Mucosa of stomach (tissue), 1 donor: ENCODE measurements around the gene RRM2.

Experiments used
- H3K27me3 ChIP-seq: one replicate; pipeline ENCODE4 v1.7.0; 2013; ENCODE audit warnings: mild to moderate bottlenecking, low read length; ENCODE audit not compliant: control insufficient read depth, insufficient read depth
- H3K36me3 ChIP-seq: one replicate; pipeline ENCODE4 v1.7.0; 2013; ENCODE audit warnings: low read length; ENCODE audit not compliant: control insufficient read depth, insufficient read depth
- H3K4me1 ChIP-seq: one replicate; pipeline ENCODE4 v1.7.0; 2013; ENCODE audit warnings: mild to moderate bottlenecking, low read length; ENCODE audit not compliant: control insufficient read depth, insufficient read depth
- H3K4me3 ChIP-seq: one replicate; pipeline ENCODE4 v1.7.0; 2013; ENCODE audit warnings: low read length
- H3K9ac ChIP-seq: one replicate; pipeline ENCODE4 v1.7.0; 2013; ENCODE audit warnings: mild to moderate bottlenecking, low read length, moderate library complexity
- H3K9me3 ChIP-seq: one replicate; pipeline ENCODE4 v1.7.0; 2013; ENCODE audit warnings: mild to moderate bottlenecking, low read length, moderate library complexity; ENCODE audit not compliant: control insufficient read depth
- donor health status: Pancreatic carcinoma.

Gene RRM2

GRCh38 chr2:10157293-10157692 lies 34.8 kb downstream of the RRM2 start:
- no peaks in the 10 kb centered on the region for H3K4me1 ChIP-seq
- H3K9ac ChIP-seq: no peak overlapping the region
- H3K27me3 ChIP-seq: no peaks in the 10 kb centered on the region
- H3K36me3 ChIP-seq: no peaks in the 10 kb centered on the region
- H3K9me3 ChIP-seq: no peaks in the 10 kb centered on the region
- H3K4me3 ChIP-seq: no peak overlapping the region

- Histone ChIP-seq H3K9me3 (no peaks in the 10 kb centered on the region), H3K27me3 (no peaks in the 10 kb centered on the region), H3K36me3 (no peaks in the 10 kb centered on the region), H3K4me3 (no peak overlapping the region), H3K4me1 (no peaks in the 10 kb centered on the region), H3K9ac (no peak overlapping the region)
Measured at GRCh38 chr2:10158681-10159080, 36.1 kb downstream of the RRM2 start.

GRCh38 chr2:10159086-10159485 lies 36.5 kb downstream of the RRM2 start:
- Histone ChIP-seq H3K4me3 (no peak overlapping the region), H3K4me1 (no peaks in the 10 kb centered on the region), H3K9ac (no peak overlapping the region), H3K27me3 (no peaks in the 10 kb centered on the region), H3K36me3 (no peaks in the 10 kb centered on the region), H3K9me3 (no peaks in the 10 kb centered on the region)

GRCh38 chr2:10159581-10160131 lies 37.1 kb downstream of the RRM2 start:
- no peak overlapping the region for H3K9ac ChIP-seq
- H3K27me3 ChIP-seq: no peaks in the 10 kb centered on the region
- no peaks in the 10 kb centered on the region for H3K36me3 ChIP-seq
- H3K4me1 ChIP-seq: no peaks in the 10 kb centered on the region
- no peaks in the 10 kb centered on the region for H3K9me3 ChIP-seq
- H3K4me3 ChIP-seq: no peak overlapping the region

DNA sequence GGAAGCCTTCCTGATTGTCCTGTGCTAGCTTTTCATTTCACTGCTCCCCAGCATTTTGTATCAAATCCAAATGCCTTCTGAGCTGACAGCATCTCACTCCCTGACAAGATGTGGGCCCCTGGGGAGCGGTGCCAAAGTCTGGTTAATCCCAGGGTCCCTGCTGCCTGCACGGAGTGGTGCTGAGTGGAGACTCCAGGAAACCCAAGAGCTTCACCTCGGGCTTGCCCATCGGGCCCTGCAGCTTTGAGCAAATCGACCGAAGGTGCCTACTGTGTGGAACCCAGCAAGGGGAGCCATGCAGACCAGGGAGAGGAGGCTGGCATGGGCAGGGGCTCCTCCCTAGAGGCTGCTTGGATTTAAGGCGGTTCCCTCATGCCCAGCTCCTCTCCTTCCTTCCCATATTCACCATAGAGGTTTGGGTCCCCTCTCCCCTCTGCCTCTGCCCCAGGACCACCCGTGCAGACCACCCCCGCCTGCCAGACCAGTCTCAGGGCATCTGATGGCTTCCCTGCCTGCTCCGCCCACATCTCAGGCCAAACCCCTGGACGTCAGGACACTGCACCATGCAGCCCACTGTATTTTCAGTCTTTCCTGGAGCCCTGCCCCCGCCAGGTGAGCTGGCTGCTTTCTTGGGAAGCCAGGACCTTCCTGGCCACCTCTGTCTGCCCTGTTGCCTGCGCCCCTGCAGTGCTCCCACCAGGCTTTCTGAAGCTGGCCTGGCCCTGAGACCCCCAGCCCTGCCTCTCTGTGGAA lies 37.8 kb downstream of the RRM2 start:
- no peak overlapping the region for H3K9ac ChIP-seq
- H3K9me3 ChIP-seq: no peaks in the 10 kb centered on the region
- H3K4me3 ChIP-seq: no peak overlapping the region

GRCh38 chr2:10161206-10161931 lies 38.8 kb downstream of the RRM2 start:
- Histone ChIP-seq H3K9ac (no peak overlapping the region), H3K9me3 (no peaks in the 10 kb centered on the region), H3K36me3 (no peaks in the 10 kb centered on the region), H3K4me3 (no peak overlapping the region), H3K27me3 (no peaks in the 10 kb centered on the region), H3K4me1 (no peaks in the 10 kb centered on the region)

More for the DNA sequence above, 37.8 kb downstream of the RRM2 start:
- Histone ChIP-seq H3K36me3 (no peaks in the 10 kb centered on the region), H3K4me1 (no peaks in the 10 kb centered on the region), H3K27me3 (no peaks in the 10 kb centered on the region)

GRCh38 chr2:10161961-10162441 lies 39.5 kb downstream of the RRM2 start:
- Histone ChIP-seq H3K4me1 (no peaks in the 10 kb centered on the region), H3K9me3 (no peaks in the 10 kb centered on the region), H3K4me3 (no peak overlapping the region), H3K27me3 (no peaks in the 10 kb centered on the region), H3K36me3 (no peaks in the 10 kb centered on the region), H3K9ac (no peak overlapping the region)

- H3K27me3 ChIP-seq: no peaks in the 10 kb centered on the region
- no peak overlapping the region for H3K9ac ChIP-seq
- H3K4me1 ChIP-seq: no peaks in the 10 kb centered on the region
- H3K36me3 ChIP-seq: no peaks in the 10 kb centered on the region
- no peak overlapping the region for H3K4me3 ChIP-seq
- H3K9me3 ChIP-seq: no peaks in the 10 kb centered on the region
Measured at GRCh38 chr2:10162586-10163497, 40.3 kb downstream of the RRM2 start.

DNA sequence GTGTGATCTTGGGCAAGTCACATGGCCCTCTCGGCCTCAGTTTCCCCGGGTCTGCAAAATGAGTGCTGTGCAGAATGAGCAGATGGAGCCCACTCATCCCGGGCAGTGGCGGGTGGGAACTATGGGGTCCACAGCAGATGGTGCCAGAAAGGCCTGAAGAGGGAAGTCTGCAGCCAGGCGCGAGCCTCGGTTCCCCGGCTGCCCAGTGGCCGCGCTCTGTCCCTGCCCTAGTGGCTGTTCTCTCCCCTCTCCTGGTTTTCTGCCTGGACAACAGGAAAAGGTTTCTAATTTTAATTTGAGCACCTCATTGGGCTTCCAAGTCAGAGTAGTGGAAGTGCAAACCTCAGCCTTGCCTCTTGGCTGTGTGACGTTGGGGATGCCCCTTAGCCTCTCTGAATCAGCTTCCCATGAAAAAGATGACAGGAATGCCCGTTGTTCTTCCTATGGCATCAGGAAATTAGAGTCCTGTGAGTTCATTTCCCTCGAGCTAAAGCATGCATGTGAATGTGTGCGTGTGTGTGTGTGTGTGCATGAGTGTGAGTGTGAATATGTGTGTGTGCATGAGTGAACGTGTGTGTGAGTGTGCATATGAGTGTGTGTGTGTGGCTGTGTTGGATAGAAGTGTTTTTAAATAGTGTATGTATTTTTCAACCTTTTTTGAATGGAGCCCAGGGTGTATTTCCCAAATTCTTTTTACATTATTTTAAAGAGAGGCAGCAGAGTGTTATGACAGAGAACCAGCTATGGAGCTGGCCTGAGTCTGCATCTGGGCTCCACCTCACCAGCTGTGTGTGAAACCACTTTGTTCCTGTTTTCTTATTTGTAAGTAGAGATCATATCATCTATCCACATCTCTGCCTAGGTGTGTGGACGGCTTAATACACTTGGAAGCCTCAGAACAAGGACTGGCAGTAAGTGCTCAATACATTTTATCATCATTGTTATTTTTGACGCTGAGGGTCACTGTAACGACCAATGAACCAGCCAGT lies 41.3 kb downstream of the RRM2 start:
- Histone ChIP-seq H3K36me3 (no peaks in the 10 kb centered on the region), H3K9ac (no peak overlapping the region), H3K27me3 (no peaks in the 10 kb centered on the region), H3K9me3 (no peaks in the 10 kb centered on the region), H3K4me3 (no peak overlapping the region), H3K4me1 (no peaks in the 10 kb centered on the region)

DNA sequence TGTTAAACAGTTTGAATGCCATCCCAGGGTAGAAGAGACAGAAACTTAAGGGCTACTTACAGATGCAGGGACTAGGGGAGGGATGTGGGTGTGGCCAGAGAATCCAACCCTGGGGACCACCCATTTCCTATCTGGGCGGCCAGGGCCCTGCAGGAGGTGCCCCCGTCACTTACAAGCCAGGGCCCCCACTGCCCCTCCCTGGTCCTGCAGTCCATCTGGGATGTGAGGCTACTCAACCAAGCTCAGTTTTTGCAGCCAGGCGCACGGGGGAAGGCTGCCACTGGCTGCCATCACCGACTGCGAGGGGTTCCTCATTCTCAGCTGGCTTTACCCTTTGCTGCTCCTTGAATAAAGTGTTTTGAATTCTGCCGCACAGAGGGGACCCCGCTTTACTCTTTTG lies 42.1 kb downstream of the RRM2 start:
- Histone ChIP-seq H3K4me1 (no peaks in the 10 kb centered on the region), H3K9ac (no peak overlapping the region), H3K36me3 (no peaks in the 10 kb centered on the region), H3K9me3 (no peaks in the 10 kb centered on the region), H3K27me3 (no peaks in the 10 kb centered on the region), H3K4me3 (no peak overlapping the region)

DNA sequence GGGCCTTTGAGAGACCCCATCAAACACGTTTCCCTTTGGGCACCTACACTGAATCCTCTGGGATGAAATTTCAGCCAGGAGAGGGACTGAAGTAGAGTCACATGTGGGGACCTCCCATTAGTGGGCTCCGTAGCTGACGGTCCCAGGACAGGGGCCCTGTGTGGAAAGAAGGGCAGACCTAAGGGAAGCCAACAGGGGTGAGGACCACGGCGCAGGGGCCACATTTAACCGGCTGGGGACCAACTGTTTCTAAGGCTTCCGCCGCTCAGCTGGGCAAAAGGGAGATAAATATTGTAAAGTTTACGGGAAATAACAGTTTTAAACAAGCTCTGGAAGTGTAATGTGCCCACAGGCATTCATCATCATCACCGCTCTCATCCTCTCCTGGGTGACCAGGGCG lies 42.7 kb downstream of the RRM2 start:
- Histone ChIP-seq H3K36me3 (no peaks in the 10 kb centered on the region), H3K4me1 (no peaks in the 10 kb centered on the region), H3K4me3 (no peak overlapping the region), H3K27me3 (no peaks in the 10 kb centered on the region), H3K9ac (no peak overlapping the region), H3K9me3 (no peaks in the 10 kb centered on the region)
